Activated CD4-positive, alpha-beta T cell treated with anti-CD3 and anti-CD28 coated beads for 36 hours (primary cell): ENCODE data around the gene LRRC26. TPM values are rescaled to one million over a fixed set of nuclear protein-coding genes. Genes with fewer than 3 reads are reported as not detected.

Experiments used
- ATAC-seq: fragments of 200-7000 bp; cut with Tn5 transposase; one replicate; pipeline ENCODE4 v1.10.0; 2021; ENCODE audit warnings: mild to moderate bottlenecking, moderate library complexity
- CTCF ChIA-PET: fragments of 350-600 bp; sonication (Branson Sonifier 250); formaldehyde crosslinking; loops from one replicate; lab custom pipeline; 2021; ENCODE audit warnings: antibody characterized with exemption; lab: Charles Lee
- POLR2A ChIA-PET: fragments of 350-600 bp; sonication (Branson Sonifier 250); formaldehyde crosslinking; loops from one replicate; lab custom pipeline; 2021; ENCODE audit warnings: antibody characterized with exemption, inconsistent platforms; lab: Charles Lee
- DNase-seq: peaks from one replicate; pipeline ENCODE4 v3.0.0-alpha.2; 2020
- H3K27ac Mint-ChIP-seq: one replicate; pipeline ENCODE4 v1.8.0; 2021; ENCODE audit warnings: mixed read lengths
- H3K27me3 Mint-ChIP-seq: one replicate; pipeline ENCODE4 v1.8.0; 2021; ENCODE audit warnings: mixed read lengths
- H3K36me3 Mint-ChIP-seq: one replicate; pipeline ENCODE4 v1.8.0; 2021; ENCODE audit warnings: low read depth, mixed read lengths
- H3K4me1 Mint-ChIP-seq: one replicate; pipeline ENCODE4 v1.8.0; 2021; ENCODE audit warnings: mixed read lengths
- H3K4me3 Mint-ChIP-seq: one replicate; pipeline ENCODE4 v1.8.0; 2021; ENCODE audit warnings: mild to moderate bottlenecking, moderate library complexity, mixed read lengths
- H3K9me3 Mint-ChIP-seq: one replicate; pipeline ENCODE4 v1.8.0; 2021; ENCODE audit warnings: low read depth, mixed read lengths
- intact Hi-C, 2 experiments: fragments of 100-400 bp; cut with DNase I in 1 of 2; cut with micrococcal nuclease in 1 of 2; formaldehyde crosslinking; loops; one replicate each; pipeline versions ENCODE4 v1.14.2 to v1.15.1; 2022 to 2024; cut with DNase I, micrococcal nuclease
- total RNA-seq, 2 experiments: library from RNA; stranded (reverse); gene quantifications; one replicate each; pipeline ENCODE4 v1.2.3, GENCODE V29; 2021

Gene LRRC26
- total RNA-seq, 2 experiments from 2014 or later = not detected

DNA sequence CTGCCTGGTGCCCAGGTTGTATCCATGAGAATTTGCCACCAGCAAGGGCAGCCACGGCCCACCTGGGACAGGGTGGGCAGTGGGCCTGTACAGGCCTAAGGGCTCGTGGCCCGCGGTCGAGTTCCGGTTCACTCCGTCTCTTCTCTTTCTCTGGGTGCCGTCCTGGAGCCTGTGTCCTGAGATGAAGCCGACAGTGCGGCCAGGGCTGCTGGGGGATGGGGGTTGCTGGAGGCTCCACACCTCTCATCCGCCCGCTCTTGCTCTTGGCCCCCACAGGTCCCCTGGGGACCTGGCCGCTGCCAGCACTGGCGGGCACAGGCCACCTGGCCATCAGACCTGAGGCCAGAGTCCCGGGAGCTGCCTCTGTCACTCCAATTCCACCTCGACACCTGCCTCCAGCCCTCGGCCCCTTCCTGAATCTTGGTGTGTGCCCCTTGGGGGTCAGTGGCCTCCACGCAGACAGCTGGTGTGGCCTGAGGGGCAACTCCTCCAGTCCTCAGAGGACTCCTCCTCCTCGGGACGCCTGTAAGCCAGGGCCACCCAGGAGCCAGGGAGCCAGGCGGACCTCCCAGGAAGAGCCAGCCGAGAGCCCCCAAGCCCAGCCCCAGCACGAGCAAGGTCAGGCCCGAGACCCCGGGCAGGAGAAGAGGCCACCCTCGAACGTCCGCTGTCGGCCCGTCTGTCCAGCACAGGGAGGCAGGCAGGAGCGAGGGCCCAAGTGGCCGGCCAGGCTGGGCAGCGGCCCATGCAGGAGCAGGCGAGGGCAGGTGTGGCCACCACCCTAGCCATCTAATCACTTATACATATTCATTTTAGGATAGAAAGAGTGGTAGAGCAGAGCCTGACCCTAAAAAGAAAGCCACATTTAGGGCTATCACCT is 5.2 kb downstream of the LRRC26 start:
- CTCF ChIA-PET = no interaction called here
- Mint-ChIP-seq H3K36me3 (no peaks in the 10 kb centered on the region), H3K9me3 (no peaks in the 10 kb centered on the region), H3K27ac (no peak overlapping the region), H3K4me3 (no peak overlapping the region), H3K27me3 (peaks cover 28% of the 10 kb centered on the region), H3K4me1 (no peaks in the 10 kb centered on the region)
- intact Hi-C loops = no loop called here
- DNase-seq (no peak), ATAC-seq (no peak)
- POLR2A ChIA-PET = no interaction called here

DNA sequence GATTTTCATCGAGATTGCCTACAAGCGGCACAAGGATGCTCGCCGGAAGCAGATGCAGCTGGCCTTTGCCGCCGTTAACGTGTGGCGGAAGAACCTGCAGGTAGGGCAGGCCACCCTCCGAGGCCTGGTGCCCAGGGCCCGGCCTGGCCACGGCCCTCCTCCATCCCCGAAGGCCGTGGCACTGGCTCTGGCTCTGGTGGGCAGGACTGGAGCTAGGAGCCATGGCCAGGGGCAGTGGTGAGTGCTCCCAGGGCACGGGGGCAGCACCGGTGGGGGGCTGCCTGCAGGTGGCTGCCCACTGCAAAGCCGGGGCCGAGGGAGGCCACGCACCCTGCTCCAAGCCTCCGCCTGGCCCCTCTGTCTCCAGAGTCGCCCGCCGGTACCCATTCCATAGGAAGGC is 6.0 kb downstream of the LRRC26 start:
- no peaks in the 10 kb centered on the region for H3K9me3 Mint-ChIP-seq
- H3K36me3 Mint-ChIP-seq = no peaks in the 10 kb centered on the region
- H3K4me1 Mint-ChIP-seq = peaks cover 3% of the 10 kb centered on the region
- no peak for ATAC-seq
- peaks cover 32% of the 10 kb centered on the region for H3K27me3 Mint-ChIP-seq
- ChIA-PET CTCF (no interaction called here), POLR2A (no interaction called here)
- H3K4me3 Mint-ChIP-seq = no peak overlapping the region
- H3K27ac Mint-ChIP-seq = no peak overlapping the region
- intact Hi-C loops = no loop called here
- DNase-seq = no peak

DNA sequence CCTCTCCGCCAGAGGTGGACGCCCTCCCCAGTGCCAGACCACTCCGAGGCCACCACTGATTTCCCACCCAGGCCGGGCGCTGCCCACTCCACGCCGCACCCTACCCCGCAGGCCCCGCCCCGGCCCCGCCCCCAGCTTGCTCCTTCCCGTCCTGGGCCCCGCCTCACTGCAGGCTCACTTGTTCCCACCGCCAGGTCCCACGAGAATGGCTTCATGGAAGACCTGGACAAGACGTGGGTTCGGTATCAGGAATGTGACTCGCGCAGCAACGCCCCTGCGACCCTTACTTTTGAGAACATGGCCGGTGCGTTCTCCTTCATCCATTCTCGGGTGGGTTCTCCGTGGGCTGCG is 6.5 kb downstream of the LRRC26 start:
- DNase-seq (no peak), ATAC-seq (no peak)
- Mint-ChIP-seq H3K4me1 (peaks cover 3% of the 10 kb centered on the region), H3K36me3 (no peaks in the 10 kb centered on the region), H3K9me3 (no peaks in the 10 kb centered on the region), H3K4me3 (no peak overlapping the region), H3K27ac (no peak overlapping the region), H3K27me3 (peaks cover 31% of the 10 kb centered on the region)
- intact Hi-C loops = no loop called here
- ChIA-PET POLR2A (no interaction called here), CTCF (no interaction called here)

DNA sequence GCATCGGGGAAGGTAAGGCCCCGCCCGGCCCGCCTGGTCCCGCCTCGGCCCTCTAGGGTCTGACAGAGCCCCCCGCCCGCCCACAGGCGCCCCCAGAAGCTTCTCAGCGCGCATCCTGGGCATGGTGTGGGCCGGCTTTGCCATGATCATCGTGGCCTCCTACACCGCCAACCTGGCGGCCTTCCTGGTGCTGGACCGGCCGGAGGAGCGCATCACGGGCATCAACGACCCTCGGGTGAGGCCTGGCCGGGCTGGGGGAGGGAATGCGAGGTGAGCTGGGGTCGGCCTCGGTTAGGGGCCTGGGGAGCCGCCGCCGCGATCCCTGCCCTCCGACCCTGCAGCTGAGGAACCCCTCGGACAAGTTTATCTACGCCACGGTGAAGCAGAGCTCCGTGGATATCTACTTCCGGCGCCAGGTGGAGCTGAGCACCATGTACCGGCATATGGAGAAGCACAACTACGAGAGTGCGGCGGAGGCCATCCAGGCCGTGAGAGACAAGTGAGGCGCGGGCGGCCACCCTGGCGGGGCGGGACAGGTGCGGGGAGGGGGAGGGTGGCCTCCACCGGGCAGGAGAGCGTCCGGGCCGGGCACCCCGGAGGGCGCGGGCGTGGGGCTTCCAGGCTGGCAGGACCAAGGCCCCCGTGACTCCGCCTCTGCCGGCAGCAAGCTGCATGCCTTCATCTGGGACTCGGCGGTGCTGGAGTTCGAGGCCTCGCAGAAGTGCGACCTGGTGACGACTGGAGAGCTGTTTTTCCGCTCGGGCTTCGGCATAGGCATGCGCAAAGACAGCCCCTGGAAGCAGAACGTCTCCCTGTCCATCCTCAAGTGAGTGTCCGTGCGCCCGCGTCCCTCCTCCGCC is 7.1 kb downstream of the LRRC26 start:
- peaks cover 37% of the 10 kb centered on the region for H3K27me3 Mint-ChIP-seq
- H3K36me3 Mint-ChIP-seq = no peaks in the 10 kb centered on the region
- H3K27ac Mint-ChIP-seq = no peak overlapping the region
- no peaks in the 10 kb centered on the region for H3K9me3 Mint-ChIP-seq
- intact Hi-C loops = no loop called here
- peak; percentile 39 for ATAC-seq
- peaks cover 3% of the 10 kb centered on the region for H3K4me1 Mint-ChIP-seq
- DNase-seq = peak; percentile 34
- no peak overlapping the region for H3K4me3 Mint-ChIP-seq
- ChIA-PET CTCF (interaction anchor here (0.6 kb wide), 2 partner anchors 67 to 79 kb away, joined by 3 to 4 read pairs; no protein-coding TSS in a partner anchor), POLR2A (no interaction called here)

DNA sequence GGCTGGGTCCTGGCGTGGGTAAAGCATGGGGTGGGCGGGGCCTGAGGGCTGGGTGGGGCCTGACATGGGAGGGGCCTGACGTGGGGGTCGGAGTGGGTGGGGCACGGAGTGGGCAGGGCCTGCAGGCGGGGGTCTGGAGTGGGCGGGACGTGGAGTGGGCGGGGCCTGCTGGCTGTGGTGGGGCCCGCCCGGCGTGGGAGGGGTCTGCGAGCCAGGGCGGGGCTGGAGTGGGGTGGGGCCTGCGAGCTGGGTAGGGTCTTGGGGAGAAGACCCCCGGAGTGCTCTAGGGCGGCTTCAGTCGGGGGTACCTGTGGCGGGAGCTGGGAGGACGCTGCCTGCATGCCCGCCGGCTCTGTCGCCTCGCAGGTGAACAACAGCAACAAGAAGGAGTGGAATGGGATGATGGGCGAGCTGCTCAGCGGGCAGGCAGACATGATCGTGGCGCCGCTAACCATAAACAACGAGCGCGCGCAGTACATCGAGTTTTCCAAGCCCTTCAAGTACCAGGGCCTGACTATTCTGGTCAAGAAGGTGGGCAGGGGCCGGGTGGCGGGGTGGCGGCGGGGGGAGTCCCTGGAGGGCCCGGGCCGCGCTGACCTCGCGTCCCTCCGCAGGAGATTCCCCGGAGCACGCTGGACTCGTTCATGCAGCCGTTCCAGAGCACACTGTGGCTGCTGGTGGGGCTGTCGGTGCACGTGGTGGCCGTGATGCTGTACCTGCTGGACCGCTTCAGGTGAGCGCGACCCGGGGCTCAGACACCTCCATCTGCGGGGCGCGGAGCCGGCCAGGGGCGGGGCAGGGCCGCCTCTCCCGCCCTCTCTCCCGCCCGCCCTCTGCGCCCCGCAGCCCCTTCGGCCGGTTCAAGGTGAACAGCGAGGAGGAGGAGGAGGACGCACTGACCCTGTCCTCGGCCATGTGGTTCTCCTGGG is 8.0 kb downstream of the LRRC26 start:
- Mint-ChIP-seq H3K27me3 (peaks cover 41% of the 10 kb centered on the region), H3K27ac (no peak overlapping the region), H3K4me1 (peaks cover 8% of the 10 kb centered on the region), H3K36me3 (no peaks in the 10 kb centered on the region), H3K9me3 (no peaks in the 10 kb centered on the region), H3K4me3 (no peak overlapping the region)
- ATAC-seq = no peak
- no peak for DNase-seq
- POLR2A ChIA-PET = no interaction called here
- intact Hi-C loops = no loop called here
- CTCF ChIA-PET = interaction anchor here (0.6 kb wide), 1 partner anchor 78 kb away, joined by 3 read pairs; no protein-coding TSS in a partner anchor

DNA sequence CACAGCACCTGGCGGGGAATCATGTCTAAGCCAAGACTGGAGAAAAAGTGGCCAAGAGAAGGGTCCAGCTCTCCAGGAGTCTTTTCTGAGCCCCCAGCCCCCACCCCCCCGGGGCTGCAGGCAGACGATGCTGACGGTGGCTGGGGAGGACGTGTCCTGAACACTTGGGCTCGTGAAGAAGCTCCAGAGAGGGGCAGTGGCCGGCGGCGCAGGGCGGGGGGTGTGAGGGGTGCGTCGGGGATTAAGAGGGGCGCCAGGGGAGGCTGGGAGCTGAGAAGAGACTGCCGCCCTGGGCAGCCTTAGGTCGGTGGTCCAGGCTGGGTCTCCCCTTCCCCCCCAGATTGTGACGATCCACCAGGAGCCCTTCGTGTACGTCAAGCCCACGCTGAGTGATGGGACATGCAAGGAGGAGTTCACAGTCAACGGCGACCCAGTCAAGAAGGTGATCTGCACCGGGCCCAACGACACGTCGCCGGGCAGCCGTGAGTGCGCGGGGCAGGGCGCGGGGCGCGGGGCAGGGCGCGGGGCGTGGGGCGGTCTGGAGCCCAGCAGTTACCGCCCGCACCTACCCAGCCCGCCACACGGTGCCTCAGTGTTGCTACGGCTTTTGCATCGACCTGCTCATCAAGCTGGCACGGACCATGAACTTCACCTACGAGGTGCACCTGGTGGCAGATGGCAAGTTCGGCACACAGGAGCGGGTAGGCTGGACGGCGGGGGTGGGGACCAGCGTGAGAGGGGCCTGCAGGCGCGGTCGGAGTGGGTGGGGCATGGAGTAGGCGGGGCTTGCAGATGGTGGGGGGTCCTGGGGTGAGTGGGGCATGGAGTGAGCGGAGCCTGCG is 8.9 kb downstream of the LRRC26 start:
- intact Hi-C loops = no loop called here
- no peak for ATAC-seq
- CTCF ChIA-PET = no interaction called here

DNA sequence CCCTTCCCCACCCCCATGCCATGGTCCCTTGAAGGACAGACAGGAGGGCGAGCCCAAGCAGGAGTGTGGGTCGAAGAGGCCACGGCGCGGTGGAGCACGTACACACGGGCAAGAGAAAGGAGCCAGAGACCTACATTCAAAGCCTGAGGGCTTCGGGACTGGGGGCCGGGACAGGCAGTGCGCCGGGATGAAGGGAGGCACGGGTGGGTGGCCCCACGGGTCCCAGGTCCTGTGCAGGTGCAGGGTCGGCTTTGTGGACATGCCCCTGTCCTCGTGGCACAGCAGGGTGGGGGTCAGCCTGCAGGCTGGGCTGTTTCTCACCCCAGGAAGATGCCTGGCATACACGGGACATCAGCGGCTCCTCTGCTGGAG is 9.8 kb downstream of the LRRC26 start:
- Mint-ChIP-seq H3K36me3 (no peaks in the 10 kb centered on the region), H3K4me3 (no peak overlapping the region), H3K4me1 (peaks cover 11% of the 10 kb centered on the region), H3K27ac (no peak overlapping the region), H3K27me3 (peaks cover 39% of the 10 kb centered on the region), H3K9me3 (no peaks in the 10 kb centered on the region)
- DNase-seq (no peak), ATAC-seq (no peak)
- ChIA-PET POLR2A (no interaction called here), CTCF (no interaction called here)
- intact Hi-C loops = no loop called here

More for the DNA sequence above, 8.9 kb downstream of the LRRC26 start:
- POLR2A ChIA-PET = no interaction called here
- Mint-ChIP-seq H3K4me3 (no peak overlapping the region), H3K27me3 (peaks cover 42% of the 10 kb centered on the region), H3K36me3 (no peaks in the 10 kb centered on the region), H3K27ac (no peak overlapping the region), H3K9me3 (no peaks in the 10 kb centered on the region), H3K4me1 (peaks cover 11% of the 10 kb centered on the region)
- DNase-seq = no peak

DNA sequence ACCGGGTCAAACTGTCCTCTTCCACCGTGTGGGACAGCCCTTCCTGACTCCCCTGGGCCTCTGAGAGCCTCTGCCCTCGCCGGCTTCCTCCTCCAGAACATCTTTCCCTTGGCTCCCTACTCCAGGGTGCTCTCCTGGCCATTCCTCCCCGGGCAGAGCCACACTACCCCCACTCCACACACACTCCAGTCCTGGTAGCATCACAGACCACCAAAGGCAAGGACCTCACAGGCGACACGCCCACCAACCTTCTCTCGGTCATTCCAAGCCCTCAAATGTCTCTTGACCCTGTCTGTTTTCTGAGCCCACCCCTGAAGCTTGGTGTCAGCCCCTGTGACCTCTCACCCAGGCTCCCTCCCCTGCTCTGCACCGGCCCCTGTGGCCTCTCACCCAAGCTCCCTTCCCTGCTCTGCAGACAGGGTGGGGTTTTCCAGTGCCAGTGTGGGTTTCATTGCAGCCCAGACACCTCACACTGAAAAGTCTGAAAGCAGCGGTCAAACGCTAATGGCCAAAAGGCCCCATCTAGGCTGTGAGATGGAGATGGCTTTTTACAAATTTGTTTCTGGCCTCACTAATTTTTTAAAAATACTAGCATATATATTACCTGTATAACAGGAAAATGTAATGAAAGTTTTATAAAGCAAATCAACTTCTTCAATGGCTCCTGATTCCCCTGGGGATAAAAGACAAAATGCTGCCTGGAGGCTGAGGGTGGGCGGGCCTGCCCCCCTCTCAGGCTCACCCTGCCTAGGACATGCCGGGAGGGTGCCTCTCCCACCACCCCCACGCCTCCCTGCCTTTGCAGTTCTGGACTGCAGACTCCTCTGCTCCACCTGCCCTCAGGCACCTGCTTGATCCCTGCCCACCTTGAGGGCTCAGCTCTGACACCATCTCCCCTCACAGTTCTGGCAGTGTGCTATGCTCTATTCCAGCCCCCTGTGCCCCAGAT is 10.5 kb downstream of the LRRC26 start:
- ChIA-PET CTCF (interaction anchor here (0.6 kb wide), 1 partner anchor 30 kb away, joined by 3 read pairs; no protein-coding TSS in a partner anchor), POLR2A (no interaction called here)
- DNase-seq (no peak), ATAC-seq (no peak)
- intact Hi-C loops = no loop called here
- no peaks in the 10 kb centered on the region for H3K36me3 Mint-ChIP-seq
- H3K27me3 Mint-ChIP-seq = peaks cover 38% of the 10 kb centered on the region
- H3K4me3 Mint-ChIP-seq = no peak overlapping the region
- no peaks in the 10 kb centered on the region for H3K9me3 Mint-ChIP-seq
- H3K27ac Mint-ChIP-seq = no peak overlapping the region
- H3K4me1 Mint-ChIP-seq = peaks cover 11% of the 10 kb centered on the region

DNA sequence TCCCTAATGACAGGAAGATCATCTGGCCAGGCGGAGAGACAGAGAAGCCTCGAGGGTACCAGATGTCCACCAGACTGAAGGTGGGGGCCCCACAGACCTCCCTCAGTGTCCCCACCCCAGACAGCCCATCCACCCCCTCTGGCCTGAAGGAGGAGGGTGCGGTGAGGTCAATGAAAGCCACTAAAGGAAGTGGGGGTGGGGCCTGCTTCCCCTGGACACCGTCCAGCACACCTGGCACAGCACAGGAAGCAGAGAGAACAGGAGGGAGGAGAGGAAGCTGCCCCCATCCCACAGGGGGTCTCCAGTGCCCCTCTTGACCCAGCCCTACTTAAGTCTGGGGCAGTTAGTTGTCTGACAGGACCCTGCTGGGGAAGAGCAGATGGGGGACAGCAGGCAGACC is 11.2 kb downstream of the LRRC26 start:
- no peak overlapping the region for H3K27ac Mint-ChIP-seq
- no peak for ATAC-seq
- CTCF ChIA-PET = interaction anchor here (0.6 kb wide), 1 partner anchor 29 kb away, joined by 3 read pairs; no protein-coding TSS in a partner anchor
- no peak overlapping the region for H3K4me3 Mint-ChIP-seq
- no peaks in the 10 kb centered on the region for H3K36me3 Mint-ChIP-seq
- peaks cover 35% of the 10 kb centered on the region for H3K27me3 Mint-ChIP-seq
- peaks cover 11% of the 10 kb centered on the region for H3K4me1 Mint-ChIP-seq
- H3K9me3 Mint-ChIP-seq = no peaks in the 10 kb centered on the region
- intact Hi-C loops = no loop called here
- POLR2A ChIA-PET = no interaction called here
- DNase-seq = no peak
